Right ventricle myocardium superior (tissue), 1 donor: ENCODE measurements around the gene NUP205. TPM values are rescaled to one million over a fixed set of nuclear protein-coding genes. Genes with fewer than 3 reads are reported as not detected.
"Not testable (repeated sequence)": the region's sequence is repeated elsewhere in the genome, so short reads cannot be mapped to it uniquely, and the experiment has no call there.

Source experiments
- ATAC-seq: fragments of 200-7000 bp; cut with Tn5 transposase; one replicate; pipeline ENCODE4 v1.9.1; 2020; ENCODE audit warnings: mild to moderate bottlenecking; ENCODE audit not compliant: poor library complexity
- DNase-seq: peaks from one replicate; pipeline ENCODE4 v3.0.0-alpha.2; 2020
- intact Hi-C: fragments of 100-400 bp; cut with DNase I; formaldehyde crosslinking; loops from one replicate; pipeline ENCODE4 v1.11.2; 2022
- total RNA-seq: library from RNA; stranded (reverse); fragmentation: NEBNext Ultra II Directional; extraction: Animal tissue kit (Norgen Biotek cat#: 25700); gene quantifications from one replicate; pipeline ENCODE4 v1.2.1, GENCODE V29; 2021
- donor health status: DM: no; HTN: yes; CAD: no; lungs with severe emphysema.

Gene NUP205
- total RNA-seq, 1 donor from 2014 or later = 13.0 TPM

- no peak for DNase-seq
- intact Hi-C loops = loop anchor here (10.0 kb wide), 1 partner anchor 353 kb away; no protein-coding TSS in a partner anchor
- ATAC-seq = peak; percentile 4
Measured at GRCh38 chr7:135661311-135662122, 103.8 kb downstream of the NUP205 start.

GRCh38 chr7:135662123-135662372, 104.3 kb downstream of the NUP205 start:
- no peak for ATAC-seq
- intact Hi-C loops = loop anchor here (10.0 kb wide), 1 partner anchor 353 kb away; no protein-coding TSS in a partner anchor
- DNase-seq = no peak

GRCh38 chr7:135662373-135663114, 104.8 kb downstream of the NUP205 start, which contains the start of gene STMP1:
Gene STMP1 (plus strand): TSS chr7:135662514.
- intact Hi-C loops = loop anchor here (10.0 kb wide), 1 partner anchor 352 kb away; no protein-coding TSS in a partner anchor
- ATAC-seq (peak; percentile 99), DNase-seq (peak; percentile 98)

GRCh38 chr7:135664046-135664589, 106.4 kb downstream of the NUP205 start:
- intact Hi-C loops = loop anchor here (10.0 kb wide), 1 partner anchor 351 kb away; no protein-coding TSS in a partner anchor
- DNase-seq = no peak
- ATAC-seq = no peak

- ATAC-seq = no peak
- DNase-seq = no peak
- intact Hi-C loops = loop anchor here (10.0 kb wide), 1 partner anchor 350 kb away; no protein-coding TSS in a partner anchor
Measured at GRCh38 chr7:135665042-135665441, 107.3 kb downstream of the NUP205 start.

- intact Hi-C loops = loop anchor here (10.0 kb wide), 1 partner anchor 349 kb away; no protein-coding TSS in a partner anchor
- DNase-seq (no peak), ATAC-seq (no peak)
Measured at GRCh38 chr7:135666156-135666555, 108.4 kb downstream of the NUP205 start.

GRCh38 chr7:135666846-135667245, 109.1 kb downstream of the NUP205 start:
- no peak for DNase-seq
- intact Hi-C loops = loop anchor here (10.0 kb wide), 1 partner anchor 348 kb away; no protein-coding TSS in a partner anchor
- ATAC-seq = no peak

- intact Hi-C loops = loop anchor here (10.0 kb wide), 1 partner anchor 347 kb away; no protein-coding TSS in a partner anchor
- not testable (repeated sequence) for DNase-seq, ATAC-seq
Measured at GRCh38 chr7:135667626-135668025, 109.9 kb downstream of the NUP205 start.

GRCh38 chr7:135668852-135669395, 111.2 kb downstream of the NUP205 start:
- not testable (repeated sequence) for ATAC-seq, DNase-seq
- intact Hi-C loops = loop anchor here (10.0 kb wide), 1 partner anchor 346 kb away; no protein-coding TSS in a partner anchor

GRCh38 chr7:135669774-135670173, 112.1 kb downstream of the NUP205 start:
- no peak for DNase-seq
- intact Hi-C loops = loop anchor here (5.0 to 10.0 kb wide), 2 partner anchors 123 to 345 kb away; no protein-coding TSS in a partner anchor
- ATAC-seq = no peak

GRCh38 chr7:135670179-135670578, 112.5 kb downstream of the NUP205 start:
- intact Hi-C loops = loop anchor here (5.0 kb wide), 1 partner anchor 122 kb away; no protein-coding TSS in a partner anchor
- ATAC-seq = no peak
- no peak for DNase-seq

GRCh38 chr7:135672560-135673359, 115.0 kb downstream of the NUP205 start:
- DNase-seq (no peak), ATAC-seq (peak; percentile 81)
- intact Hi-C loops = loop anchor here (5.0 kb wide), 1 partner anchor 120 kb away; no protein-coding TSS in a partner anchor

GRCh38 chr7:135673360-135673706, 115.6 kb downstream of the NUP205 start:
- ATAC-seq (peak; percentile 6), DNase-seq (no peak)
- intact Hi-C loops = loop anchor here (5.0 kb wide), 1 partner anchor 119 kb away; no protein-coding TSS in a partner anchor

GRCh38 chr7:135678612-135679575, 121.2 kb downstream of the NUP205 start:
- ATAC-seq (peak; percentile 73), DNase-seq (peak; percentile 75)
- intact Hi-C loops = no loop called here

- ATAC-seq = peak; percentile 54
- intact Hi-C loops = no loop called here
- DNase-seq = no peak
Measured at GRCh38 chr7:135681762-135682161, 124.0 kb downstream of the NUP205 start.

- intact Hi-C loops = no loop called here
- DNase-seq = no peak
- peak; percentile 60 for ATAC-seq
Measured at GRCh38 chr7:135682191-135682590, 124.5 kb downstream of the NUP205 start.

- no peak for ATAC-seq
- intact Hi-C loops = no loop called here
- DNase-seq = no peak
Measured at GRCh38 chr7:135683609-135684008, 125.9 kb downstream of the NUP205 start.
